Loucy (cell line): ENCODE data around the gene TMEM196.

Experiments used
- H2AFZ ChIP-seq: fragments of 200-600 bp; sonication (generic); 2 replicates; pipeline ENCODE4 v1.6.0; 2016; ENCODE audit warnings: antibody characterized with exemption, mild to moderate bottlenecking, low read length, moderate library complexity
- H3F3A ChIP-seq: fragments of 200-600 bp; 2 replicates; pipeline ENCODE4 v1.6.0; 2016; ENCODE audit warnings: antibody characterized with exemption, low read depth, mild to moderate bottlenecking
- H3K27me3 ChIP-seq: fragments of 200-600 bp; sonication (generic); 2 replicates; pipeline ENCODE4 v1.6.1; 2014; ENCODE audit warnings: low read length, mild to moderate bottlenecking; ENCODE audit not compliant: insufficient read depth, poor library complexity, severe bottlenecking
- H3K36me3 ChIP-seq: fragments of 200-600 bp; sonication (generic); 2 replicates; pipeline ENCODE4 v1.6.1; 2016; ENCODE audit warnings: low read length; ENCODE audit not compliant: insufficient read depth
- H3K4me1 ChIP-seq: fragments of 200-600 bp; sonication (generic); 2 replicates; pipeline ENCODE4 v1.5.1; 2014; ENCODE audit warnings: low read length, mild to moderate bottlenecking; ENCODE audit not compliant: insufficient read depth, poor library complexity, severe bottlenecking
- H3K4me2 ChIP-seq: fragments of 200-600 bp; sonication (generic); 2 replicates; pipeline ENCODE4 v1.6.0; 2014; ENCODE audit warnings: antibody characterized with exemption, low read length, low read depth, mild to moderate bottlenecking; ENCODE audit not compliant: poor library complexity, severe bottlenecking
- H3K4me3 ChIP-seq: fragments of 200-600 bp; sonication (generic); 2 replicates; pipeline ENCODE4 v1.5.1; 2014; ENCODE audit warnings: low read length, mild to moderate bottlenecking, mixed read lengths; ENCODE audit not compliant: poor library complexity, severe bottlenecking
- H3K79me2 ChIP-seq: fragments of 200-600 bp; sonication (generic); 2 replicates; pipeline ENCODE4 v1.6.1; 2014; ENCODE audit warnings: low read length; ENCODE audit not compliant: insufficient read depth
- H3K9ac ChIP-seq: fragments of 200-600 bp; sonication (generic); 2 replicates; pipeline ENCODE4 v1.6.0; 2014; ENCODE audit warnings: mild to moderate bottlenecking, low read depth, low read length, moderate library complexity; ENCODE audit not compliant: poor library complexity, severe bottlenecking
- H3K9me2 ChIP-seq: fragments of 200-600 bp; sonication (generic); replicated peaks from 2 replicates; pipeline ENCODE4 v1.6.1; 2016; ENCODE audit warnings: low read depth, low read length, mixed read lengths
- H3K9me3 ChIP-seq: fragments of 200-600 bp; sonication (generic); 2 replicates; pipeline ENCODE4 v1.6.1; 2014; ENCODE audit warnings: mild to moderate bottlenecking, antibody characterized with exemption, low read length, low read depth; ENCODE audit not compliant: insufficient read depth
- H4K20me1 ChIP-seq: fragments of 200-600 bp; sonication (generic); 2 replicates; pipeline ENCODE4 v1.6.0; 2014; ENCODE audit warnings: antibody characterized with exemption, low read length, mild to moderate bottlenecking; ENCODE audit not compliant: insufficient read depth, poor library complexity, severe bottlenecking
- EZH2phosphoT487 ChIP-seq: fragments of 200-600 bp; IDR thresholded peaks from 2 replicates; pipeline ENCODE4 v1.6.1; 2018; ENCODE audit warnings: antibody characterized with exemption, mild to moderate bottlenecking, moderate library complexity, borderline replicate concordance
- TF ChIP-seq, protein P1 (sequence below): fragments of 200-600 bp; sonication (generic); conservative IDR thresholded peaks from 2 replicates; pipeline ENCODE4 v1.5.1; 2014; ENCODE audit warnings: mild to moderate bottlenecking, antibody characterized with exemption, low read length

The TMEM196 gene

DNA sequence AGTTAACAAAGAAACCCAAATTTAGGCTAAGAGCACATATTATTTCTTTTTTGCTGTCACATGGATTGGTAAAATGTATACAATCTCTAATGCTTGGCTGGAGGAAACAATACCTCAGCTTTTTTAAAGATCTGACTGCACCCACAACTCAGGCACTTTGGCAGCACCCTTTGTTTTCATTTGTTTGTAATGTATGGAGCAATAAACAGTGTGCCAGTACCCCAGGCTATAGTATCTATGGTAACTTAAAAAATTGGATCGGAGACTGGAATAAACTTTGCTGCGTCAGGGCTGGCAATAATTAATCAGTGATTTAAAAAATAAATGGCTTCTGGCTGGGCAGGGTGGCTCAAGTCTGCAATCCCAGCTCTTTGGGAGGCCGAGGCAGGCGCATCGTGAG, 91.8 kb downstream of the TMEM196 start:
- Histone ChIP-seq H3K4me3 (no peak overlapping the region), H3K4me1 (peaks cover 39% of the 10 kb centered on the region), H4K20me1 (no peaks in the 10 kb centered on the region), H2AFZ (no peak overlapping the region), H3K9me2 (no peaks in the 10 kb centered on the region), H3K9me3 (no peaks in the 10 kb centered on the region; the same call in 1 of the 2 replicates), H3K9ac (no peak overlapping the region), H3K36me3 (no peaks in the 10 kb centered on the region), H3K79me2 (no peaks in the 10 kb centered on the region), H3K27me3 (no peaks in the 10 kb centered on the region), H3F3A (peaks cover 9% of the 10 kb centered on the region), H3K4me2 (no peak overlapping the region)
- TF ChIP-seq EZH2phosphoT487: no peak
- TF ChIP-seq, protein P1, sequence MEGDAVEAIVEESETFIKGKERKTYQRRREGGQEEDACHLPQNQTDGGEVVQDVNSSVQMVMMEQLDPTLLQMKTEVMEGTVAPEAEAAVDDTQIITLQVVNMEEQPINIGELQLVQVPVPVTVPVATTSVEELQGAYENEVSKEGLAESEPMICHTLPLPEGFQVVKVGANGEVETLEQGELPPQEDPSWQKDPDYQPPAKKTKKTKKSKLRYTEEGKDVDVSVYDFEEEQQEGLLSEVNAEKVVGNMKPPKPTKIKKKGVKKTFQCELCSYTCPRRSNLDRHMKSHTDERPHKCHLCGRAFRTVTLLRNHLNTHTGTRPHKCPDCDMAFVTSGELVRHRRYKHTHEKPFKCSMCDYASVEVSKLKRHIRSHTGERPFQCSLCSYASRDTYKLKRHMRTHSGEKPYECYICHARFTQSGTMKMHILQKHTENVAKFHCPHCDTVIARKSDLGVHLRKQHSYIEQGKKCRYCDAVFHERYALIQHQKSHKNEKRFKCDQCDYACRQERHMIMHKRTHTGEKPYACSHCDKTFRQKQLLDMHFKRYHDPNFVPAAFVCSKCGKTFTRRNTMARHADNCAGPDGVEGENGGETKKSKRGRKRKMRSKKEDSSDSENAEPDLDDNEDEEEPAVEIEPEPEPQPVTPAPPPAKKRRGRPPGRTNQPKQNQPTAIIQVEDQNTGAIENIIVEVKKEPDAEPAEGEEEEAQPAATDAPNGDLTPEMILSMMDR: no peak

DNA sequence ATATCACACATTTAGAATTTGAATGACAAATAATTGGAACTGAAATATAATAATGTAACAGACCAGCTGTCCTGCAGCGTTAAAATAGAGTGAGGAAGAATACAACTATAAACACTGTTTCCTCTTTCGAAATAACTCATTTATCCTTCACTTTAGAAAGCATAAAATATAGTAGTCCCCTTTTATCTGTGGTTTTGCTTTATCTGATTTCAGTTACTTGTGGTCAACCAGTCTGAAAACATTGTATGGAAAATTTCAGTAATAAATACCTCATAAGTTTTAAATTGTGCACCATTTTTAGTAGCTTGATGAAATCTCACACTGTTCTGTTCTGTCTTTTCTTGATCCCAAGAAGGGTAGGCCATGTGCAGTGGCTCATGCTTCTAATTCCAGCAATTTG, 96.2 kb downstream of the TMEM196 start:
- Histone ChIP-seq H4K20me1 (no peaks in the 10 kb centered on the region), H3K9me2 (no peaks in the 10 kb centered on the region), H3K4me3 (peak overlapping the region; percentile 58), H3F3A (peaks cover 10% of the 10 kb centered on the region), H3K36me3 (no peaks in the 10 kb centered on the region), H3K9me3 (no peaks in the 10 kb centered on the region; the same call in none of the 2 replicates), H3K4me2 (peak overlapping the region; percentile 77), H3K9ac (peak overlapping the region; percentile 56), H3K27me3 (no peaks in the 10 kb centered on the region), H3K4me1 (peaks cover 59% of the 10 kb centered on the region), H3K79me2 (no peaks in the 10 kb centered on the region), H2AFZ (peak overlapping the region; percentile 64; the same call in 1 of the 2 replicates)
- TF ChIP-seq EZH2phosphoT487: no peak
- TF ChIP-seq, protein P1: no peak

DNA sequence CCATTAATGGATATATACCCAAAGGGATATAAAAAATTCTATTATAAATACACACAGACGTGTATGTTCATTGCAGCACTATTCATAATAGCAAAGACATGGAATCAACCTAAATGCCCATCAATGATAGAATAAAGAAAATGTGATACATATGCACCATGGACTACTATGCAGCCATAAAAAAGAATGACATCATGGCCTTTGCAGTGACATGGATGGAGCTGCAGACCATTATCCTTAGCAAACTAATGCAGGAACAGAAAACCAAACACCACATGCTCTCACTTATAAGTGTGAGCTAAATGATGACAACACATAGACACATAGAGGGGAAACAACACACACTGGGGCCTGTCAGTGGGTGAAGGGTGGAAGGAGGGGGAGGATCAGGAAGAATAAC, 97.6 kb downstream of the TMEM196 start:
- Histone ChIP-seq H3K36me3 (no peaks in the 10 kb centered on the region), H3K4me2 (no peak overlapping the region), H2AFZ (no peak overlapping the region), H3K9me3 (no peaks in the 10 kb centered on the region; the same call in 1 of the 2 replicates), H3K79me2 (no peaks in the 10 kb centered on the region), H4K20me1 (no peaks in the 10 kb centered on the region), H3K27me3 (no peaks in the 10 kb centered on the region), H3K9ac (no peak overlapping the region), H3K4me1 (peaks cover 57% of the 10 kb centered on the region), H3F3A (peaks cover 10% of the 10 kb centered on the region), H3K4me3 (no peak overlapping the region), H3K9me2 (no peaks in the 10 kb centered on the region)
- TF ChIP-seq EZH2phosphoT487: no peak
- TF ChIP-seq, protein P1: no peak
